ES-I3 (cell line): ENCODE measurements around the gene SPATA33.
"Not testable (repeated sequence)": the region's sequence is repeated elsewhere in the genome, so short reads cannot be mapped to it uniquely, and the experiment has no call there.

Experiments
- H3K36me3 ChIP-seq: 2 replicates; pipeline ENCODE4 v1.6.1; 2013; ENCODE audit warnings: mild to moderate bottlenecking, low read length, control low read depth, moderate library complexity; ENCODE audit not compliant: insufficient read depth
- H3K4me1 ChIP-seq: 2 replicates; pipeline ENCODE4 v1.6.1; 2013; ENCODE audit warnings: mild to moderate bottlenecking, control low read depth, low read length; ENCODE audit not compliant: insufficient read depth
- H3K9ac ChIP-seq: 2 replicates; pipeline ENCODE4 v1.6.1; 2013; ENCODE audit warnings: low read depth, mild to moderate bottlenecking, low read length, moderate library complexity
- H3K9me3 ChIP-seq: 2 replicates; pipeline ENCODE4 v1.6.1; 2013; ENCODE audit warnings: mild to moderate bottlenecking, low read length, moderate library complexity; ENCODE audit not compliant: control insufficient read depth, insufficient read depth

SPATA33 gene

DNA sequence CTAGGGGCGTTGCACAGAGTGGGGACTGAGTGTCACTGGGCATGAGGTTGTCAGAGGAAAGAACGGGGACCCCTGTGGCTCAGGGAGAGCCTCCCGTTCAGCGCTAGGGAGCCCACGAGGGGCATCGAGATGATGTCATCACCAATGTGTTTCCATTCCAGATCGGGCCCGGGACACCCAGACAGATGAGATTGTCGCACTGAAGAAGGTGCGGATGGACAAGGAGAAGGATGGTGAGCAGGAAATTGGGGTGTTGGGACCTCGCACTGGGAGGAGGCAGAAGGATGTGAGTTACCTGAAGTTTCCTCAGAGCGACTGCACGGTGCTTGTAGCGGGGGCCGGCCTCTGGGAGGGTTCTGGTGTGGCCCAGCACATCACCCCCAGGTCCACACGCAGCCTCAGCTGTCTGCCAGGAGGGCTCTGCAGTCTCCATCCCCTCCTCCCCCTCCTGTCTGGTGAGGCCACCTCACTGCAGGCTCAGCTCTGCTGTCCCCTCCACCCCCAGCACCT is 32.8 kb downstream of the SPATA33 start:
- Histone ChIP-seq H3K9ac (no peak overlapping the region), H3K9me3 (peaks cover 3% of the 10 kb centered on the region; the same call in 1 of the 2 replicates), H3K36me3 (no peaks in the 10 kb centered on the region), H3K4me1 (no peaks in the 10 kb centered on the region)

DNA sequence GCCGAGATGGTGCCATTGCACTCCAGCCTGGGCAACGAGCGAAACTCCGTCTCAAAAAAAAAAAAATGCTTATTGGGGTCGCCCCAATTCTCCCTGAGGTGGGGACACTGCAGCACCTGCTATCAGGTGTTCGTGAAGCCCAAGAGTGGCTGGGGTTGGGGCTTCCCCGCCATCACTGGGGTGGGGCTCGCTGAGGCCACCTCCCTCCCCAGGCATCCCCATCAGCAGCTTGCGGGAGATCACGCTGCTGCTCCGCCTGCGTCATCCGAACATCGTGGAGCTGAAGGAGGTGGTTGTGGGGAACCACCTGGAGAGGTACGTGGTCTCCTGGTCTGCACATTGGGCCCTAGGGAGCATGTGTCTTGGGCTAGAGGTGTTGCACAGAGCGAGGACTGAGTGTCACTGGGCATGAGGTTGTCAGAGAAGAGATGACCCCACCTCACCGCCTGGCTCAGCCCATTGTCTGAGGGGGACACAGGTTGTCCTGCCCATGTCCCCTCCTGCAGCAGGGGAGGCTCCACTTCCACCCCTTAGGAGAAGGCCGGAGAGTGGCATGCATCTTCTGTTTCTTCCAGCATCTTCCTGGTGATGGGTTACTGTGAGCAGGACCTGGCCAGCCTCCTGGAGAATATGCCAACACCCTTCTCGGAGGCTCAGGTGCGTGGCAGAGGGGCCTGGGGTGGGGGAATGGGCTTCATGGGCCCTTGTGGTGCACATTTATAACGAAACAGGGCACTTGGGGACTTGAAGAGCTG is 33.8 kb downstream of the SPATA33 start:
- Histone ChIP-seq H3K36me3 (no peaks in the 10 kb centered on the region), H3K9ac (no peak overlapping the region), H3K4me1 (no peaks in the 10 kb centered on the region), H3K9me3 (no peaks in the 10 kb centered on the region)

DNA sequence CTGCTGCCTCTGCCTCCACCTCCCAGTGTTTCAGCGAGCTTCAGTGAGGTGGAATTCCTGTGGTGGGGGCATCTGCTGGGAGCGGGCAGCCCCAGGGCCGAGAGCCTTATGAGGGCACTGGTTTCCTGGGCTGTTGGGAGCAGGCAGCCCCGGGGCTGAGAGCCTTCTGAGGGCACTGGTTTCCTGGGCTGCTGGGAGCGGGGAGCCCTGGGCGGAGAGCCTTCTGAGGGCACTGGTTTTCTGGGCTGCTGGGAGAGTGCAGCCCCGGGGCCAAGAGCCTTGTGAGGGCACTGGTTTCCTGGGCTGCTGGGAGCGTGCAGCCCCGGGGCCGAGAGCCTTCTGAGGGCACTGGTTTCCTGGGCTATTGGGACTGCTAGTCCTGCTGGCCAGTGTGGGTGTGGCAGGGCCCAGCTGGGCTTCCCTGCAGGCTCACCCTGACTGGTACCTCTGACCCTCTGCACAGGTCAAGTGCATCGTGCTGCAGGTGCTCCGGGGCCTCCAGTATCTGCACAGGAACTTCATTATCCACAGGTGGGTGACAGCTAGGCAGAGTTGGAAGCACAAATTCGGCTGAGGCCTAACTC is 34.4 kb downstream of the SPATA33 start:
- Histone ChIP-seq H3K36me3 (no peaks in the 10 kb centered on the region), H3K9ac (no peak overlapping the region), H3K4me1 (no peaks in the 10 kb centered on the region), H3K9me3 (no peaks in the 10 kb centered on the region)

- Histone ChIP-seq H3K9ac (no peak overlapping the region), H3K4me1 (no peaks in the 10 kb centered on the region), H3K36me3 (no peaks in the 10 kb centered on the region), H3K9me3 (no peaks in the 10 kb centered on the region)
Measured at GRCh38 chr16:89693289-89693731, 35.7 kb downstream of the SPATA33 start.

DNA sequence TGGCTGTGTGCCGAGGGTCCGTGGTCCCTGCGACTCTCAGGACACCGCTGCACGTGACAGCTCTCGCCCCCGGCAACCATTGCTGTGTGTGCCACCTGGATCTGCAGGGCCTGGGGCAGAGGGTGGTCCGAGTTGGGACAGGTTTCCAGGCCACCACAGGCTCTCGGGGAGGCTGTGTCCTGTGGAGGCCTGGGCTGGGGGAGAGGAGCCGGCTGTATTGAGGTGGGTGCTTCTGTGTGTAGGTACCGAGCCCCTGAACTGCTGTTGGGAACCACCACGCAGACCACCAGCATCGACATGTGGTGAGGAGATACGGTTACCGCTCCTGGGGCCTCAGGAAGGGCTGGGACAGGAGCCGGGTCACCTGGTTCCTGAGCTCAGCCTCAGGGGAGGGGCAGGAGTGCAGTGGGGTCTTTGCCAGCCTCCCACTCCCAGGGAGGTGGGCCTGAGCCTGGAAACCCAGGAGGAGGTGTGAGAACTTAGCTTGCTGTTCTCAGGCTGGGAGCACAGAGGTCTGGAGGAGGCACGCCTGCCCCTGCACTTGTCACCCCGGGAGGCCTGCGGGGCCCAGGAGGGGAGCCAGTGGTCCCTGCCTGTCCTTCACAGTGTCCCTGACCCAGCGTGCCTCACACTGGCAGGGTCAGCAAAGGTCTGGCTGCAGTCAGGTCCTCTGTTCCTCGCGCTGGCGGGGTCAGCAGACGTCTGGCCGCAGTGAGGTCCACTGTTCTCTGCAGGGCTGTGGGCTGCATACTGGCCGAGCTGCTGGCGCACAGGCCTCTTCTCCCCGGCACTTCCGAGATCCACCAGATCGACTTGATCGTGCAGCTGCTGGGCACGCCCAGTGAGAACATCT is 36.5 kb downstream of the SPATA33 start:
- Histone ChIP-seq H3K36me3 (no peaks in the 10 kb centered on the region), H3K9me3 (no peaks in the 10 kb centered on the region), H3K9ac (no peak overlapping the region), H3K4me1 (no peaks in the 10 kb centered on the region)

DNA sequence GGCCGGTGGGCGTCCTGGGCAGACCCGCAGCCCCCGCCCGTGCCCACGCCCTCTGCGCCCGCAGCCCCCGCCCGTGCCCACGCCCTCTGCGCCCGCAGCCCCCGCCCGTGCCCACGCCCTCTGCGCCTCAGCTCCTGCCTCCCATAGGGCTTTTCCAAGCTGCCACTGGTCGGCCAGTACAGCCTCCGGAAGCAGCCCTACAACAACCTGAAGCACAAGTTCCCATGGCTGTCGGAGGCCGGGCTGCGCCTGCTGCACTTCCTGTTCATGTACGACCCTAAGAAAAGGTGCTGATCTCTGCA is 37.1 kb downstream of the SPATA33 start:
- not testable (repeated sequence) for H3K36me3 ChIP-seq, H3K4me1 ChIP-seq
- peak overlapping the region; percentile 30; the same call in 1 of the 2 replicates for H3K9ac ChIP-seq

GRCh38 chr16:89695086-89695874 is 37.6 kb downstream of the SPATA33 start:
- no peaks in the 10 kb centered on the region for H3K9me3 ChIP-seq
- H3K4me1 ChIP-seq: no peaks in the 10 kb centered on the region; the same call in 1 of the 2 replicates
- peak overlapping the region; percentile 30; the same call in 1 of the 2 replicates for H3K9ac ChIP-seq
- no peaks in the 10 kb centered on the region for H3K36me3 ChIP-seq

More for the DNA sequence above, 37.1 kb downstream of the SPATA33 start:
- H3K9me3 ChIP-seq: not testable (repeated sequence)

- Histone ChIP-seq H3K4me1 (no peaks in the 10 kb centered on the region; the same call in 1 of the 2 replicates), H3K9ac (no peak overlapping the region), H3K9me3 (no peaks in the 10 kb centered on the region), H3K36me3 (no peaks in the 10 kb centered on the region)
Measured at GRCh38 chr16:89695875-89696669, 38.4 kb downstream of the SPATA33 start.

GRCh38 chr16:89696670-89697128 is 39.1 kb downstream of the SPATA33 start:
- no peaks in the 10 kb centered on the region for H3K36me3 ChIP-seq

DNA sequence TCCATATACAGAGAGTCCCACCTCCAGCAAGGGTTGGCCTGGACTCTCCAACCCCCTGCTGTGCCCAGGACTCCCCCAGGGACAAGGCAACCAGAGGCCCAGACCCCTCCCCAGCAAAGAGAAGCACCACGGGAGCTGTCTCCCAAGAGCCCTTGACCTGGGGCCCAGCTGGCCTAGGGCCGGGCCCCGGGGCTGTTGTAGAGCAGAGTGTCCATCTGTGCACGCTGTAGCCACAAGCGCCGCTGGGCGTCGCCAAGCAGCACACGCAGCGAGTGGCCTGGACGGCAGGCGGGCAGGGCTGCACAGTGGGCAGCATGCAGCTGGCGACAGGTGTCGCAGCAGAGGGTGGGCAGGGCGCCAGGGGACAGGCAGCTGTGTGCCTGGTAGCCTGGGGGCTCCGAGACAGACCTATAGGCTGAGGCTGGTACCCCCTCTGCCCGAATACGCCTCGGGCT is 39.6 kb downstream of the SPATA33 start:
- H3K4me1 ChIP-seq: no peaks in the 10 kb centered on the region; the same call in 1 of the 2 replicates
- H3K9me3 ChIP-seq: no peaks in the 10 kb centered on the region
- H3K9ac ChIP-seq: no peak overlapping the region
- H3K36me3 ChIP-seq: no peaks in the 10 kb centered on the region

More at GRCh38 chr16:89696670-89697128, 39.1 kb downstream of the SPATA33 start:
- Histone ChIP-seq H3K4me1 (no peaks in the 10 kb centered on the region; the same call in 1 of the 2 replicates), H3K9ac (no peak overlapping the region), H3K9me3 (no peaks in the 10 kb centered on the region)

DNA sequence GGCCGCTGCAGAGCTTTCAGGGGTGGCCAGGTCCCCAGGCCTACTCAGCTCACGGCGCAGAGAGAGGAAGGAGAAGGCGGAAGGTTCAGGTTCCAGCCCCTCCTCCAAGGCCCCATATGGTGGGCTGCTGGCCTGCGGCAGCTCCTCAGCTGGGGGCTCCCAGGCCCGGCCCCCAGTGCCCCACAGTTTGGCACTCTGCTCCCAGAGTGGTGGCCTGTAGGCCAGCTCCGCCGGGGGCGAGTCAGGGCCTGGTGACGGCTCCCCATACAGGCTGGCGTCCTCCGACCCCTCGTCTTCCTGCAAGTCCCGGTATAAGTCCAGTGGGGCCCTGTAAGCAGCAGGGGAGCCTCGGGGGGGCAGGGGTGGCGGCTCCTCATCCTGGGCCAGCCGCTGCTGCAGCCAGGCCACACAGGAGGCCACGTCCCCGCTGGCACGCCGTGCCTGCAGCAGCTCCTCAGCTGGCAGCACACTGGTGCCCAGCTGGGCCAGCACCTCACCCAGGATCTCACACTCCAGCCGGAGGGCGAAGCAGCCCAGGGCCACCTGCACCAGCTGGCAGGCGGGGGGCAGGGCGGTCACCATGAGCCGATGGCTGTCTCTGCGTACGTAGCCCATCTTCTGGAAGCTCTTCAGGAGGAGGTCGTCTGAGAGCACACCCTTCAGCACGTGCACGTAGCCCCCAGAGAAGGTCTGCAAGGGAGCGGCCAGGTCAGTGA is 40.1 kb downstream of the SPATA33 start:
- H3K36me3 ChIP-seq: no peaks in the 10 kb centered on the region
- no peak overlapping the region for H3K9ac ChIP-seq
- no peaks in the 10 kb centered on the region for H3K9me3 ChIP-seq
- no peaks in the 10 kb centered on the region; the same call in 1 of the 2 replicates for H3K4me1 ChIP-seq

DNA sequence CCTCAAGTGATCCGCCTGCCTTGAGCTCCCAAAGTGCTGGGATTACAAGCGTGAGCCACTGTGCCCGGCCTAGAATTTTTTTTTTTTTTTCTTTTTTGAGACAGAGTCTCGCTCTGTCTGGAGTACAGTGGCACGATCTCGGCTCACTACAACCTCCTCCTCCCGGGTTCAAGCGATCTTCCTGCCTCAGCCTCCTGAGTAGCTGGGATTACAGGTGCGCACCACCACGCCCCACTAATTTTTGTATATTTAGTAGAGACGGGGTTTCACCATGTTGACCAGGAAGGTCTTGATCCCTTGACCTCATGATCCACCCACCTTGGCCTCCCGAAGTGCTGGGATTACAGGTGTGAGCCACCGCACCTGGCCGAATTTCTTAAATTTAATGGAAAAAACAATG is 41.1 kb downstream of the SPATA33 start:
- H3K36me3 ChIP-seq, H3K4me1 ChIP-seq, H3K9ac ChIP-seq, H3K9me3 ChIP-seq: not testable (repeated sequence)
